Karpas-422 (cell line): ENCODE data around the gene PCDHGB4. TPM values are rescaled to one million over a fixed set of nuclear protein-coding genes. Genes with fewer than 3 reads are reported as not detected.
"Not testable (repeated sequence)": the region's sequence is repeated elsewhere in the genome, so short reads cannot be mapped to it uniquely, and the experiment has no call there.

ENCODE experiments used
- DNase-seq: peaks from one replicate; pipeline ENCODE4 v3.0.0-alpha.2; 2015
- H2AFZ ChIP-seq: fragments of 200-600 bp; sonication (generic); 2 replicates; pipeline ENCODE4 v1.6.1; 2014; ENCODE audit warnings: antibody characterized with exemption, low read length, mixed read lengths
- H3K27ac ChIP-seq: fragments of 200-600 bp; sonication (generic); 2 replicates; pipeline ENCODE4 v1.5.1; 2014; ENCODE audit warnings: mild to moderate bottlenecking, low read length, moderate library complexity
- H3K27me3 ChIP-seq: fragments of 200-600 bp; sonication (generic); 2 replicates; pipeline ENCODE4 v1.6.1; 2014; ENCODE audit warnings: low read length, mixed read lengths
- H3K36me3 ChIP-seq: fragments of 200-600 bp; sonication (generic); 2 replicates; pipeline ENCODE4 v1.6.1; 2014; ENCODE audit warnings: low read length, mixed read lengths; ENCODE audit not compliant: insufficient read depth
- H3K4me1 ChIP-seq: fragments of 200-600 bp; sonication (generic); 2 replicates; pipeline ENCODE4 v1.6.1; 2014; ENCODE audit warnings: mild to moderate bottlenecking, low read length, mixed read lengths
- H3K4me2 ChIP-seq: fragments of 200-600 bp; sonication (generic); 2 replicates; pipeline ENCODE4 v1.6.1; 2014; ENCODE audit warnings: low read length, low read depth, mild to moderate bottlenecking; ENCODE audit not compliant: poor library complexity, severe bottlenecking
- H3K4me3 ChIP-seq: fragments of 200-600 bp; sonication (generic); 2 replicates; pipeline ENCODE4 v1.5.1; 2014; ENCODE audit warnings: mild to moderate bottlenecking, antibody characterized with exemption, low read length, mixed read lengths
- H3K79me2 ChIP-seq: fragments of 200-600 bp; sonication (generic); 2 replicates; pipeline ENCODE4 v1.6.1; 2014; ENCODE audit warnings: mild to moderate bottlenecking, low read length, mixed read lengths
- H3K9ac ChIP-seq: fragments of 200-600 bp; sonication (generic); 2 replicates; pipeline ENCODE4 v1.6.0; 2014; ENCODE audit warnings: low read length
- H3K9me2 ChIP-seq: fragments of 200-600 bp; sonication (generic), shearing (Covaris generic); replicated peaks from 2 replicates; pipeline ENCODE4 v1.6.0; 2014; ENCODE audit warnings: mild to moderate bottlenecking, low read length, moderate library complexity; ENCODE audit not compliant: insufficient read depth
- H3K9me3 ChIP-seq: fragments of 300-700, 200-600 bp; sonication (generic); 2 replicates; pipeline ENCODE4 v1.6.1; 2014; ENCODE audit warnings: low read length, mixed read lengths
- H4K20me1 ChIP-seq: fragments of 200-600 bp; sonication (generic); 2 replicates; pipeline ENCODE4 v1.6.1; 2014; ENCODE audit warnings: mild to moderate bottlenecking, antibody characterized with exemption, low read length, low read depth; ENCODE audit not compliant: insufficient read depth
- total RNA-seq: library from RNA; depleted of rRNA; stranded (reverse); fragments of >200 nt; shearing (Covaris generic); gene quantifications from 2 replicates; pipeline ENCODE4 v1.2.3, GENCODE V29; 2014; ENCODE audit warnings: low replicate concordance

The PCDHGB4 gene
- total RNA-seq, 1 experiment from 2014 or later, result 6.3 TPM

DNA sequence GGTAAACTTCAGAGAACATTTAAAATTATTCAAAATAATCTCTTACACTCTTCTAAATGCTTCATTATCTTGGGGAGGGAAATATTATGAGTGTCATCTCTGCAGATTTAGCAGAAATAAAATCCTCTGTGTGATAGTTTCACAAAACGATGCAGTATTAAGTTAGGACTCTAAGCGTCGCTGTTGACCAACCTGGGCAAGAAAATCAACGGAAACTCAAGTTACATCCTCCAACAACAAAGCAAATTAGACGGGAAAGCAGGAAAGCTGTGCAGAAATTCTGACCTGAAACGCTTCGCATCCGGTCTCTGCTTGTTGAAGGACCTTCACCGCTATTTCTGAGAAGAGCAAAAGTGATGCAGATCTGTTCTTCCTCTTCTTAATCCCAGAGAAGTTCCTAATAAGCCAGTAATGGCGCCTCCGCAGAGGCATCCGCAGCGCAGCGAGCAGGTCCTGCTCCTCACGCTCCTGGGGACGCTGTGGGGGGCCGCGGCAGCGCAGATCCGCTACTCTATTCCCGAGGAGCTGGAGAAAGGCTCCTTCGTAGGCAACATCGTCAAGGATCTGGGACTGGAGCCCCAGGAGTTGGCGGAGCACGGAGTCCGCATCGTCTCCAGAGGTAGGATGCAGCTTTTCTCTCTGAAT is 13.7 kb upstream of the PCDHGB4 start, which contains the start of gene PCDHGA6:
Gene PCDHGA6 (plus strand): TSS at position 219 of the 645 bp plus-strand sequence. CDS start 193 bp downstream, at position 412.
- H3K9ac ChIP-seq, result no peak within 1 kb of the TSS
- H3K4me2 ChIP-seq, result no peak within 1 kb of the TSS
- H3K4me3 ChIP-seq, result 0 out of 2 replicates have a peak within 1 kb of the TSS, but pooled peaks have one; percentile 17
- peaks cover 59% of the 10 kb centered on the region for H3K9me3 ChIP-seq
- H3K4me1 ChIP-seq, result peaks cover 18% of the 10 kb centered on the region
- H3K79me2 ChIP-seq, result peaks cover 65% of the 10 kb centered on the region
- H3K36me3 ChIP-seq, result peaks cover 59% of the 10 kb centered on the region
- no peak for DNase-seq
- no peak within 1 kb of the TSS for H2AFZ ChIP-seq
- no peak within 1 kb of the TSS for H3K27ac ChIP-seq
- H3K27me3 ChIP-seq, result no peaks in the 10 kb centered on the region
- no peaks in the 10 kb centered on the region for H4K20me1 ChIP-seq
- H3K9me2 ChIP-seq, result no peaks in the 10 kb centered on the region

DNA sequence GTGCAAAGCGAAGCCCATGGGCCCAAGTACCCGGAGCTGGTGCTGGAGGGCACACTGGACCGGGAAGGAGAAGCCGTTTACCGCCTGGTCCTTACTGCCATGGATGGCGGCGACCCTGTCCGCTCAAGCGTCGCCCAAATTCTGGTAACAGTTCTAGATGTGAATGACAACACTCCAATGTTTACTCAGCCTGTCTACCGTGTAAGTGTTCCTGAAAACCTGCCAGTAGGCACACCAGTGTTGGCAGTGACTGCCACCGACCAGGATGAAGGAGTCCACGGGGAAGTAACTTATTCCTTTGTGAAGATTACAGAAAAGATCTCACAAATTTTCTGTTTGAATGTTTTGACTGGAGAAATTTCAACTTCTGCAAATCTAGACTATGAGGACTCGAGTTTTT is 12.9 kb upstream of the PCDHGB4 start:
- H3K4me2 ChIP-seq, result no peak overlapping the region
- DNase-seq, result no peak
- no peak overlapping the region for H2AFZ ChIP-seq
- H3K4me3 ChIP-seq, result no peak overlapping the region
- H3K27ac ChIP-seq, result no peak overlapping the region
- H3K4me1 ChIP-seq, result peaks cover 10% of the 10 kb centered on the region
- no peaks in the 10 kb centered on the region for H3K9me2 ChIP-seq
- H3K9ac ChIP-seq, result no peak overlapping the region
- no peaks in the 10 kb centered on the region for H3K27me3 ChIP-seq
- H4K20me1 ChIP-seq, result no peaks in the 10 kb centered on the region
- peaks cover 67% of the 10 kb centered on the region for H3K36me3 ChIP-seq
- peaks cover 61% of the 10 kb centered on the region for H3K9me3 ChIP-seq
- H3K79me2 ChIP-seq, result peaks cover 72% of the 10 kb centered on the region

DNA sequence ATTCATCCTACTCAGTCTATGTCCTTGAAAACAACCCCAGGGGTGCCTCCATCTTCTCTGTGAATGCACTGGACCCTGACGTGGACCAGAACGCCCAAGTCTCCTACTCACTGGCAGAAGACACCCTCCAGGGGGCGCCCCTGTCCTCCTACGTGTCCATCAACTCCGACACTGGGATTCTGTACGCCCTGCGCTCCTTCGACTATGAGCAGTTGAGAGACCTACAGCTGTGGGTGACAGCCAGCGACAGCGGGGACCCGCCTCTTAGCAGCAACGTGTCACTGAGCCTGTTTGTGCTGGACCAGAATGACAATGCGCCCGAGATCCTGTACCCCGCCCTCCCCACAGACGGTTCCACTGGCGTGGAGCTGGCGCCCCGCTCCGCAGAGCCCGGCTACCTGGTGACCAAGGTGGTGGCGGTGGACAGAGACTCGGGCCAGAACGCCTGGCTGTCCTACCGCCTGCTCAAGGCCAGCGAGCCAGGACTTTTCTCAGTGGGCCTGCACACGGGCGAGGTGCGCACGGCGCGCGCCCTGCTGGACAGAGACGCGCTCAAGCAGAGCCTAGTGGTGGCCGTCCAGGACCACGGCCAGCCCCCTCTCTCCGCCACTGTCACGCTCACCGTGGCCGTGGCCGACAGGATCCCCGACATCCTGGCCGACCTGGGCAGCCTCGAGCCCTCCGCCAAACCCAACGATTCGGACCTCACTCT is 11.9 kb upstream of the PCDHGB4 start:
- Histone ChIP-seq H3K9me3 (peaks cover 68% of the 10 kb centered on the region), H3K79me2 (peaks cover 71% of the 10 kb centered on the region), H3K36me3 (peaks cover 71% of the 10 kb centered on the region)
- H2AFZ ChIP-seq, DNase-seq, H4K20me1 ChIP-seq, H3K9me2 ChIP-seq, H3K9ac ChIP-seq, H3K4me2 ChIP-seq, H3K4me3 ChIP-seq, H3K27me3 ChIP-seq, H3K27ac ChIP-seq, H3K4me1 ChIP-seq: not testable (repeated sequence)

DNA sequence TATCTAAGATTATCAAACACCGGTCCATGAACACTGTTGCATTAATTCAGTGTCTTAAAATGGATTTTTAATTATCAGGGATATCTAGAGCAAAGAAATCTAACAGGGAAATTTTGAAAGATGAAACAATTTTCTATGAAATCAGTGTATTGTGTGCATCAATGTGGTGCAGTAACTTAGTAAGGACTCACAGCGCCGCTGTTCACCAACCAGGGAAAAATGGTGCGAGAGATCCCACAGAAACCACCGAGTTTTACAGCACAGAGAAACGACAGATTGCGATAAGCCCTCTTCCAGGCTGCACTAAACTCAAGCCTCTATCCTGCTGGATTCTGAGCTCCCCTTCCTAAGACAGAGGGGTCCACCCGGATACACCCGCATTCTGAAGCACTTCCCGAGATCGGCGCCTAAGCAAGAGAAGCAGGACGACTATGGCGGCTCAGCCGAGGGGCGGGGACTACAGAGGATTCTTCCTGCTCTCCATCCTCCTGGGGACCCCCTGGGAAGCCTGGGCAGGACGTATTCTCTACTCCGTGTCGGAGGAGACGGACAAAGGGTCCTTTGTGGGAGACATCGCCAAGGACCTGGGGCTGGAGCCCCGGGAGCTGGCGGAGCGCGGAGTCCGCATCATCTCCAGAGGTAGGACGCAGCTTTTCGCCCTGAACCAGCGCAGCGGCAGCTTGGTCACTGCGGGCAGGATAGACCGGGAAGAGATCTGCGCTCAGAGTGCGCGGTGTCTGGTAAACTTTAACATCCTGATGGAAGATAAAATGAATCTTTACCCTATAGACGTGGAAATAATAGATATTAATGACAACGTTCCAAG is 4.8 kb upstream of the PCDHGB4 start, which contains the start of gene PCDHGA7:
Gene PCDHGA7 (plus strand): TSS at position 274 of the 826 bp plus-strand sequence. CDS start 158 bp downstream, at position 432.
- peaks cover 37% of the 10 kb centered on the region for H3K79me2 ChIP-seq
- H3K9ac ChIP-seq, result no peak within 1 kb of the TSS
- H3K4me2 ChIP-seq, result no peak within 1 kb of the TSS
- H2AFZ ChIP-seq, result no peak within 1 kb of the TSS
- no peaks in the 10 kb centered on the region for H3K9me2 ChIP-seq
- DNase-seq, result no peak
- no peaks in the 10 kb centered on the region for H3K4me1 ChIP-seq
- no peaks in the 10 kb centered on the region for H3K27me3 ChIP-seq
- peaks cover 63% of the 10 kb centered on the region for H3K36me3 ChIP-seq
- H3K27ac ChIP-seq, result no peak within 1 kb of the TSS
- H3K9me3 ChIP-seq, result peaks cover 39% of the 10 kb centered on the region
- H4K20me1 ChIP-seq, result no peaks in the 10 kb centered on the region
- peak within 1 kb of the TSS; percentile 18; the same call in 1 of the 2 replicates for H3K4me3 ChIP-seq

DNA sequence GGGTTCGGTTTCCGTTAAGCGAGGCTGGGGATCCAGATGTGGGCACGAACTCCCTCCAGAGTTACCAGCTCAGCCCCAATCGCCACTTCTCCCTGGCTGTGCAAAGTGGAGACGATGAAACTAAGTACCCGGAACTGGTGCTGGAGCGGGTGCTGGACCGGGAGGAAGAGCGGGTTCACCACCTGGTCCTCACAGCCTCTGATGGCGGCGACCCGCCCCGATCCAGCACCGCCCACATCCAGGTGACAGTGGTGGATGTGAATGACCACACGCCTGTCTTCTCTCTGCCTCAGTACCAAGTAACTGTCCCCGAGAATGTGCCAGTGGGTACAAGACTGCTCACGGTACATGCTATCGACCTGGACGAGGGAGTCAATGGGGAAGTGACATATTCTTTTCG is 4.2 kb upstream of the PCDHGB4 start:
- Histone ChIP-seq H3K27me3 (no peaks in the 10 kb centered on the region), H3K4me3 (peak overlapping the region; percentile 18; the same call in 1 of the 2 replicates), H3K27ac (no peak overlapping the region), H3K36me3 (peaks cover 62% of the 10 kb centered on the region), H3K9me2 (no peaks in the 10 kb centered on the region), H3K4me2 (no peak overlapping the region), H4K20me1 (no peaks in the 10 kb centered on the region), H2AFZ (no peak overlapping the region), H3K9me3 (peaks cover 40% of the 10 kb centered on the region), H3K4me1 (no peaks in the 10 kb centered on the region), H3K79me2 (peaks cover 33% of the 10 kb centered on the region), H3K9ac (no peak overlapping the region)
- no peak for DNase-seq

DNA sequence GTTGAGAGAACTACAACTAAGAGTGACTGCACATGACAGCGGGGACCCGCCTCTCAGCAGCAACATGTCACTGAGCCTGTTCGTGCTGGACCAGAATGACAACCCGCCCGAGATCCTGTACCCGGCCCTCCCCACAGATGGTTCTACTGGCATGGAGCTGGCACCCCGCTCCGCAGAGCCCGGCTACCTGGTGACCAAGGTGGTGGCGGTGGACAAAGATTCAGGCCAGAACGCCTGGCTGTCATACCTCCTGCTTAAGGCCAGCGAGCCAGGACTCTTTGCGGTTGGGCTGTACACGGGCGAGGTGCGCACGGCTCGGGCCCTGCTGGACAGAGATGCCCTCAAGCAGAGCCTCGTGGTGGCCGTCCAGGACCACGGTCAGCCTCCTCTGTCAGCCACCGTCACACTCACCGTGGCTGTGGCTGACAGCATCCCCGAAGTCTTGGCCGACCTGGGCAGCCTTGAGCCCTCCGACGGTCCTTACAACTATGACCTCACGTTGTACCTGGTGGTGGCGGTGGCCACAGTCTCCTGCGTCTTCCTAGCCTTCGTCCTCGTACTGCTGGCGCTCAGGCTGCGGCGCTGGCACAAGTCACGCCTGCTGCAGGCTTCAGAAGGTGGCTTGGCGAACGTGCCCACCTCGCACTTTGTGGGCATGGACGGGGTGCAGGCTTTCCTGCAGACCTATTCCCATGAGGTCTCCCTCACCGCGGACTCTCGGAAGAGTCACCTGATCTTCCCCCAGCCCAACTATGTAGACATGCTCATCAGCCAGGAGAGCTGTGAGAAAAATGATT is 2.8 kb upstream of the PCDHGB4 start:
- DNase-seq, result no peak
- H4K20me1 ChIP-seq, result no peaks in the 10 kb centered on the region
- H3K79me2 ChIP-seq, result peaks cover 21% of the 10 kb centered on the region; the same call in 1 of the 2 replicates
- peaks cover 38% of the 10 kb centered on the region for H3K9me3 ChIP-seq
- H3K4me1 ChIP-seq, result no peaks in the 10 kb centered on the region
- H3K36me3 ChIP-seq, result peaks cover 50% of the 10 kb centered on the region
- H3K27me3 ChIP-seq, result no peaks in the 10 kb centered on the region
- H3K9me2 ChIP-seq, result no peaks in the 10 kb centered on the region
- H2AFZ ChIP-seq, result no peak overlapping the region
- H3K4me2 ChIP-seq, result no peak overlapping the region
- no peak overlapping the region for H3K27ac ChIP-seq
- no peak overlapping the region for H3K4me3 ChIP-seq
- H3K9ac ChIP-seq, result no peak overlapping the region

DNA sequence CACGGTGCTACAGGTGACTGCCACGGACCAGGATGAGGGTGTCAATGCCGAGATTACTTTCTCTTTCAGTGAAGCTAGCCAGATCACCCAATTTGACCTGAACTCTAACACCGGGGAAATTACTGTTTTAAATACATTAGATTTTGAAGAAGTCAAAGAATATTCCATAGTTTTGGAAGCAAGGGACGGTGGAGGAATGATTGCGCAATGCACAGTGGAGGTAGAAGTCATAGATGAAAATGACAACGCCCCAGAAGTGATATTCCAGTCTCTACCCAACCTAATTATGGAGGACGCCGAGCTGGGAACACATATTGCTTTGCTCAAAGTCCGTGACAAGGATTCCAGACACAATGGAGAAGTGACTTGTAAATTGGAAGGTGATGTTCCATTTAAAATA is 1.2 kb downstream of the PCDHGB4 start:
- no peaks in the 10 kb centered on the region for H3K4me1 ChIP-seq
- H3K79me2 ChIP-seq, result peaks cover 9% of the 10 kb centered on the region; the same call in 1 of the 2 replicates
- no peak overlapping the region for H3K4me3 ChIP-seq
- peaks cover 24% of the 10 kb centered on the region for H3K9me3 ChIP-seq
- no peak overlapping the region for H3K9ac ChIP-seq
- H3K27ac ChIP-seq, result no peak overlapping the region
- H3K36me3 ChIP-seq, result peaks cover 41% of the 10 kb centered on the region
- no peak for DNase-seq
- H4K20me1 ChIP-seq, result no peaks in the 10 kb centered on the region
- no peaks in the 10 kb centered on the region for H3K27me3 ChIP-seq
- H3K4me2 ChIP-seq, result no peak overlapping the region
- no peaks in the 10 kb centered on the region for H3K9me2 ChIP-seq
- no peak overlapping the region for H2AFZ ChIP-seq
